ENCODE results near the gene GOLGA6C.
"Not testable (repeated sequence)": the region's sequence is repeated elsewhere in the genome, so short reads cannot be mapped to it uniquely, and the experiment has no call there.

The GOLGA6C gene

DNA sequence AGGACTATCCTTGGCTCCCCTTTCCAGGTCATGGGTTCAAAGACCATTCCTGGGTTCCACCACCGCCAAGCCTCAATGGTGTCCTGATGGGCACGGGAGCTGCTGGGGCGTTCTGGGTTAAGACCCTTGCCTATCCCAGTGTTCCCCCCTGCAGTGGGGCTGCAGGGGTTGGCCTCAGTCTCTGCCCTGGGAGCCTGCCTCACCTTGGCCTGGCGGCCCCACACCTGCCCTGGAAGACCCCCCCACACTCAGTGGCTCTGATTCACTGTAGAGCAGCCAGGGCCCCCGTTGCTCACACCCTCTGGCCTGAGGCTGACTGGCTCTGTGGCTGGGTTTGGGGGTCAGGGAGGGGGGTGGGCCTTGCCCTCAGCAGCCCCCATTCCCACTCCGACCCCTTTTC is 34.4 kb upstream of the GOLGA6C start:
- H3K4me3 ChIP-seq (replicated peaks in 1 of 2; ENCODE audit: low read depth in 2 of 2, low read length in 2 of 2): no peak overlapping the region
- DNase-seq (ENCODE audit: low read depth in 2 of 2): no peak
- TF ChIP-seq, protein P1, sequence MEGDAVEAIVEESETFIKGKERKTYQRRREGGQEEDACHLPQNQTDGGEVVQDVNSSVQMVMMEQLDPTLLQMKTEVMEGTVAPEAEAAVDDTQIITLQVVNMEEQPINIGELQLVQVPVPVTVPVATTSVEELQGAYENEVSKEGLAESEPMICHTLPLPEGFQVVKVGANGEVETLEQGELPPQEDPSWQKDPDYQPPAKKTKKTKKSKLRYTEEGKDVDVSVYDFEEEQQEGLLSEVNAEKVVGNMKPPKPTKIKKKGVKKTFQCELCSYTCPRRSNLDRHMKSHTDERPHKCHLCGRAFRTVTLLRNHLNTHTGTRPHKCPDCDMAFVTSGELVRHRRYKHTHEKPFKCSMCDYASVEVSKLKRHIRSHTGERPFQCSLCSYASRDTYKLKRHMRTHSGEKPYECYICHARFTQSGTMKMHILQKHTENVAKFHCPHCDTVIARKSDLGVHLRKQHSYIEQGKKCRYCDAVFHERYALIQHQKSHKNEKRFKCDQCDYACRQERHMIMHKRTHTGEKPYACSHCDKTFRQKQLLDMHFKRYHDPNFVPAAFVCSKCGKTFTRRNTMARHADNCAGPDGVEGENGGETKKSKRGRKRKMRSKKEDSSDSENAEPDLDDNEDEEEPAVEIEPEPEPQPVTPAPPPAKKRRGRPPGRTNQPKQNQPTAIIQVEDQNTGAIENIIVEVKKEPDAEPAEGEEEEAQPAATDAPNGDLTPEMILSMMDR (IDR thresholded peaks at IDR 0.05; ENCODE audit: low read depth, low read length): no peak

DNA sequence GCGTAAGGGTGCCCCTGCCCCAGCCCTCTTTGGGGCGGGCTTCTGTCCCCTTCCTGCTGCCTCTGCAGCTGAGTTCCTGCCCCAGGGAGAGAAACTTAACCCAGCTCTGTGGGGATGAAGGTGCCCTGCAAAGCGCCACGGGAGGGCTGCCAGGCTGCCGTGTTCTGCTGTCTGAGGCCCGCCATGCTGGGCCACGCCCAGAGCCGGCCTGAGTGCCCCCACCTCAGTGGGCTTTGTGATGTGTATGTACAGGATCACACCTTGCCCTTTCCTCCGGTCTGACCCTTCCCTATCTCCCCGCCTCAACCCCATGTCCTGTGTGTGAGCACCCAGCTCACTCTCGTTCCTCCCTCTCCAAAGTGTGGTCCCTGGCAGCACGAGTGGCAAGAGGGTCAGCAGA is 33.9 kb upstream of the GOLGA6C start:
- no peak for DNase-seq (ENCODE audit: low read depth in 2 of 2)
- TF ChIP-seq, protein P1 (IDR thresholded peaks at IDR 0.05; ENCODE audit: low read depth, low read length): no peak
- H3K4me3 ChIP-seq (replicated peaks in 1 of 2; ENCODE audit: low read depth in 2 of 2, low read length in 2 of 2): no peak overlapping the region

DNA sequence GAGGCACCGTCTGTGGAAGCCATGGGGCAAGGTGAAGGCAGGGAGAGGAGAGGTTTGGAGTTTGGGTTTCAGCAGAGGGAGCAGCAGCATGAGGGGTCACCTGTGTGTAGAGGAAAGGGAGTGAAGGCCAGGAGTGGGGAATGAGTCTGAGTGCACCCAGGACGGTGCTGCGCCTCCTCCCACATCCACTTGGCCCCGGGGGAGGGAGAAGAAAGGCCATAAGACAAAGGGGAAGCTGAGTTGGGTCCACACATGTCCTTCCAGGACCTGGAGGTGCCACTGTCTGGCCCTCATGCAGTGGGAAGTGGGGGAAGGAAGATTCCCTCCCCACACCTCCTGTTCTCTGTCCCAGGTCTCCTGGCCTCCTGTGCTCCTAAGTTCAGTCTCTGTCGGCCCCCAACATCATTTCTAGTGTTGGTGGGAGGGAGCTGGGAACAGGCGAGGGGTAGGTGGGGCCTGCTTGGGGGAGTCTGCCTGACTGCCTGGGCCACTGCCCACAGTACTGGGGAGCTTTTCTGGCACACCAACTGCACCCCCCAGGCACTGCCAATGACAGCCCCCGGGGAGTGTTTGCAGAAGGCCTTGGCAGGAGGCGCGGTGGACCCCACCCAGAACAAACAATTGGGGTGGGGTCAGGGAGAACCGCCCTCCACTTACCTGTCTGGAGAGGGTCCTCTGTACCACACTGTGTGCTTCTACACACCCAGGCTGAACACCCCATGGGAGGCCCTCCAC is 32.9 kb upstream of the GOLGA6C start:
- not testable (repeated sequence) for H3K4me3 ChIP-seq (replicated peaks in 1 of 2; ENCODE audit: low read depth in 2 of 2, low read length in 2 of 2); DNase-seq (ENCODE audit: low read depth in 2 of 2)

DNA sequence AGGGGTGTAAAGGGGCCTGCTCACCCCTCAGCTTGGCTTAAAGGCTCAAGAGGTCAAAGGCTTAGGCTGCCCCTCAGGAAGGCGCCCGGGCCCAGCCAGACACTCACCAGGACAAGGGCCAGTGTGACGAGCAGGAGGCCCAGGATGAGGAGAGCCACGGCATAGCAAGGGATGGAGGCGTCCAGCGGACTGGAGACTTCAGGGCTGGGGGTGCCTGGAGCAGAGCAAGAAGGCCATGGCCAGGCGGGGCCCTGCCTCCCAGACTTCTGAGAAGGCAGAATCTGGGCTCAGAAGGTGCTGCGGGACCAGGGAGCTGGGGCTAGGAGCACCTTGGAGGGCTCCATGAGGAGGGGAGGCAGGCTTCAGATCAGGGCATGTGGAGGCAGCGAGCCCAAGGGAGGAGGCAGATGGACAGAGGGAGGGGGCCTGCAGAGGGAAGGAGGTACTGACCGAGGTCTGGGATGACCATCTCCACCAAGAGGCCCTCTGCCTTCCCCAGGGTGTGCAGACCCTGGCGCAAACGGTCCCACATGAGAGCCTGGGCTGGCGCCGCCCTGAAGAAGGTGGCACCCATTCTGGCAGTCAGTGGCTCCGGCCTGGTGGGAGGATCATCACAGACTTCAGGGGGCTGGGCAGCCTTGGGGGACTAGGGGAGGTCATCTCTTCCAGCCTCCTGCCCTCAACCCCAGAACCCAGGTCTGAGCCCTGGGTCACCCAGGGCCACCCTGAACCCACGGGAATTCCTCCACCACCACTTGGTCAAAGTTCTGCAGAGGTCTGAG is 32.0 kb upstream of the GOLGA6C start:
- DNase-seq (ENCODE audit: low read depth in 2 of 2): no peak
- no peak overlapping the region for H3K4me3 ChIP-seq (replicated peaks in 1 of 2; ENCODE audit: low read depth in 2 of 2, low read length in 2 of 2)
- TF ChIP-seq, protein P1 (IDR thresholded peaks at IDR 0.05; ENCODE audit: low read depth, low read length): no peak

DNA sequence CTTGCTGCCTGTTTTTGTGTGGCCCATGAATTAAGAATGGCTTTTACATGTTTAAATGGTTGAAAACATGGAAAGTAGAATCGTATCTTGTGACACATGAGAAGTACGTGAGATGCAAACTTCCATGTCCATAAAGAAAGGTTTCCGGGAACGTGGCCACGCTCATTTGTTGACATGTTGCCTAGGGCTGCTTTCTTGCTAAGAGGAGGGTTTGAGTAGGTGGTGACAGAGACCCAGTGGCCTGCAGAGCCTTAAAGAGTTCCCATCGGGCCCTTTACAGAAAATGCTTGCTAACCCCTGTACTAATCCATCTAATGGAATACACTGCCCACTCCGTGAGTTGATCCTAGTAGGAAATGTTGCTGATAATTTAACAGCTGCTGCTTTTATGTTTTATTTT is 31.0 kb upstream of the GOLGA6C start:
- not testable (repeated sequence) for DNase-seq (ENCODE audit: low read depth in 2 of 2); H3K4me3 ChIP-seq (replicated peaks in 1 of 2; ENCODE audit: low read depth in 2 of 2, low read length in 2 of 2)

DNA sequence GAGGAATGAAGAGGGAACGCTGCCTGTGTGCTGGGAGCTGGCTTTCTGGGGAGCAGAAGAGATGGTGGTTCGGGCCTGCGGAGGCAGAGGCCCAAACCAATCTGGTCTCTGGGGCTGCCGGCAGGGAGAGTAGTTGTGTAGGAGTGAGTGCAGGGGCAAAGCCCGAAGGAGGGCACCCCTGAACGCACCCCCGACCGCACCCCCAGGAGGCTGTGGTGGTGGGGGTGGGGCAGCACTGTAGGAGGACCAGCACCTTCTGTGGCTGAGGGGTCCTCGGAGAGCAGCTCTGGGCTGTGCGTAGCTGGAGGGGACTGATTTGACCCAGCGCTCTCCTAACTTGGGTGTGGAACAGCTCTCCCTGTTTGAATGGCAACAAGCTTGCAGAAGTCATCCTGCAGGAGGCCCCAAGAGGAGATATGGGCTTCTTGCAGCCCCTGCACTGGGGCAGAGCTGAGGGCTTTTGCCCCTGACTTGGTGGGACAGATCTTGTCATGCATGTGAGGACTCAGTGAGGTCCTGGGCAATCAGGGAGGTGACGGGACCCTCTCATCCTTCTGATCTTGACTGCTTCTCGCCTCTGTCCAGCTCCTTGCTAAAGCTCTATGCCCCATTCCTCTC is 30.4 kb upstream of the GOLGA6C start:
- DNase-seq (ENCODE audit: low read depth in 2 of 2): no peak
- no peak overlapping the region for H3K4me3 ChIP-seq (replicated peaks in 1 of 2; ENCODE audit: low read depth in 2 of 2, low read length in 2 of 2)
- TF ChIP-seq, protein P1 (IDR thresholded peaks at IDR 0.05; ENCODE audit: low read depth, low read length): no peak

DNA sequence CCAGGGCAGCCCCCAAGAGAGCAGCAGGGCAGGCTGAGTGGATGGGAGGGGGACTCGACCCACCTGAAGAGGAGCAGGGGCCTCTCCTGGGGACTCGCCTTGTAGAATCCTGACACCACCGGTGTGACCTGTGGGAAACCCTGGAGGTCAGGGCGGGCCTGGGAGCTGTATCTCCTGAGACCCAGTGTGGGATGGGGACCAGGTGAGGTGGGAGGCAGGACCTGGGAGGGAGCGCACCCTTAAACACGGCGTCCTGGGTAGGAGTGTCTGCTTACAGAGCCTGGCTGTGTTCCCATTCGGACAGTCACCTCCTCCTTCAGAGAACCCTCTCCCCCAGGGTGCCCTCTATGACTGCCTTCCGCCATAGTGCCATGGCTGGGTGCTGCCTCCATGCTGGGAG is 29.3 kb upstream of the GOLGA6C start:
- no peak for DNase-seq (ENCODE audit: low read depth in 2 of 2)
- H3K4me3 ChIP-seq (replicated peaks in 1 of 2; ENCODE audit: low read depth in 2 of 2, low read length in 2 of 2): no peak overlapping the region
- TF ChIP-seq, protein P1 (IDR thresholded peaks at IDR 0.05; ENCODE audit: low read depth, low read length): no peak
